CD4-positive, alpha-beta T cell treated with Interleukin-17A for 1 hour (primary cell): ENCODE data around the gene TUBB4A.
"Not testable (repeated sequence)": the region's sequence is repeated elsewhere in the genome, so short reads cannot be mapped to it uniquely, and the experiment has no call there.

Experiments
- DNase-seq: peaks from one replicate; pipeline ENCODE4 v3.0.0-alpha.2; 2020

Gene TUBB4A

DNA sequence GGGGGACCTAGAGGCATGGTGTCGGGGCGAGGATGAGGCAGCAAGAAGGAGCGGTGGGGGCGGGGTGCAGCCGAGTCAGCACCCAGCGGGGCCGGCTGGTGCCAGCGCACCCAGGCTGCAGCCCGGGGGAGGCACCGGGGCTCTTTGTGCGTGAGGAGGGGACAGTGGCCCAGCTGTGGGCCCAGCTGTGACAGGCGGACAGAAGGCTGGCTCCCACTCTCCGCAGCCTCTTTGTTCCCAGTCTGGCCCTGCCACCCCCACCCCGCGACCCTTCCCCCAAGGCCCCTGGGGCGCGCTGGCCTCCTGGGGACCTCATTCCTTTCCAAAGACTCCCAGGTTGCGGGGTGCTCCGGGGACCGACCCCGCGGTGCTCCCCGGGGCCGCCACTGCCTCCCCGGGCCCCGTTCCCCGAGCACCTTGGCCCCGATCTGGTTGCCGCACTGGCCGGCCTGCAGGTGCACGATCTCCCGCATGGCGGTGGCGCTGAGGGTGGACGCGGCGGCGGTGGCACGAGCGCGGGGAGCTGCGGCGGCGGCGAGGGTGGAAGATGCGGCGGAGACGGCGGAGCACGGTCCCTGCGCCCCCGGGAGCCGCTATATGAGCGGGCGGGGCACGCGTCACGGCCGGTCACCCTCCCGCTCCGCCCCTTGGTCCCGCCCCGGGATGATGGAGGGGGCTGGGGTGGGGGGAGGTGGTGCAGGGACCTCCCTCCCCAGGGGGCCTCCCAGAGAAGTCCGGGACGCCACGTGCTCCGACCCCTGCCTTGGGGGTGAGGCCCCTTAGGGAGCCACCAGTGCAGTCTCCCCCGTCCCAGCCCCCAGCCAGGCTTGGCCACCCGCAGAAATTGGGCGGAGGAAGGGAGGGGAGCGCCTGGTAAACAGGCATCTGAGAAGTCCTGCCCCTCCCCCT, at the start of gene TUBB4A:
Gene TUBB4A (minus strand): TSS at position 570 of the 909 bp plus-strand sequence. CDS start 97 bp downstream, at position 473.
- peak; percentile 38 for DNase-seq

DNA sequence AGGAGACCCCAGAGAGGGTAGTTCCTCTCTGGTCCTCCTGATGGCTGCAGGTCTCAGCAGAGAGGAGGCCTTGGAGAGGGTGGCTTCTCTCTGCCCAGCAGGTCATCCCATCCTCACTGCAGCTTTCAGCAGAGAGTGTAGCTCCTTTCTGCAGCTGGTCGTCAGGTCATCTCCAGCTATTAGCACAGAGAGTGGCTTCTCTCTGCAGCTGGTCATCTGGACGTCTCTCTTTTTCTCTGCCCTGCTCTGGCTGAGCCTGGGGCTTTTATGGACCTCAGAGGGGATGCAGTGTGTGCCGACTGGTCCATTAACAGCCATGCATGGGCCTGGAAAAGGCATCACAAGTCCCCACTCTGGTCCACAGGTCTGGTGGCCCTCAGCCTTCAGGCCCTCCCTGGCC, 49.0 kb upstream of the TUBB4A start:
- DNase-seq, result no peak

DNA sequence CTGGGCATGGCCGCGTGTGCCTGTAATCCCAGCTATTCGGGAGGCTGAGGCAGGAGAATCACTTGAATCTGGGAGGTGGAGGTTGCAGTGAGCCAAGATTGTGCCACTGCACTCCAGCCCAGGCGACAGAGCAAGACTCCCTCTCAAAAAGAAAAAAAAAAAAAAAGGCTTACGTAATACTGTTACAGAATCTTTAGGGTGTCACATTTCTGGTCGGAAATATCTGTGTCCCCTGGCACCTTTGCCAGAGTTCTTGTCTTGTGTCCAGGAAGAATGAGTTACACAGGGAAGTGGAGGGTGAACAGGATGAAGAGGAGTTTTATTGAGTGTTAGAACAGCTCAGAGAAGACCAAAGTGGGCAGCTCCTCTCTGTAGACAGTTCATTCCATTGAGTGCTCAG, 48.6 kb upstream of the TUBB4A start:
- DNase-seq, result not testable (repeated sequence)

DNA sequence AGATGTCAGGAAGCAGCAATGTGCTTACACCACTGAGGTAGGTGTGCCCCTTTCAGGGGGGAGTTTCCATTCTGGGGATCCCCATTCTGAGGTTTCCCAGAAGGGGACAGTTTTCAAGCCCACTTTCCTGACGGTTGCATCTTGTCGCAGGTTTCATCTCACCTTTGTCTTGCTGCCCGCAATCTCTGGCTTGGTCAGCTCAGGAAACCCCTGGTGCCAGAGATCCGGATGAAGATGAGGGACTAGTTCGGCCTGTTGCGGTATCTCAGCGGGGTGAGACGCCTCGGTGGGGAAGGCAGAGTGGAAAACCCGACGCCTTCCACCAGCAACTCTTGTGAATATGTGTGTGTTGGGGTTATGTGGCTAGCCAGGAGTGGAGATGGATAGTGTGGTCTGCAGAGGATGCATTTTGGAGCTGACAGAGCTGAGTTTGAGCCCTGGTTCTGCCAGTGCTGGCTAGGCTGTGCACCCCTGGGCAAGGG, 41.8 kb upstream of the TUBB4A start:
- peak; percentile 29 for DNase-seq

DNA sequence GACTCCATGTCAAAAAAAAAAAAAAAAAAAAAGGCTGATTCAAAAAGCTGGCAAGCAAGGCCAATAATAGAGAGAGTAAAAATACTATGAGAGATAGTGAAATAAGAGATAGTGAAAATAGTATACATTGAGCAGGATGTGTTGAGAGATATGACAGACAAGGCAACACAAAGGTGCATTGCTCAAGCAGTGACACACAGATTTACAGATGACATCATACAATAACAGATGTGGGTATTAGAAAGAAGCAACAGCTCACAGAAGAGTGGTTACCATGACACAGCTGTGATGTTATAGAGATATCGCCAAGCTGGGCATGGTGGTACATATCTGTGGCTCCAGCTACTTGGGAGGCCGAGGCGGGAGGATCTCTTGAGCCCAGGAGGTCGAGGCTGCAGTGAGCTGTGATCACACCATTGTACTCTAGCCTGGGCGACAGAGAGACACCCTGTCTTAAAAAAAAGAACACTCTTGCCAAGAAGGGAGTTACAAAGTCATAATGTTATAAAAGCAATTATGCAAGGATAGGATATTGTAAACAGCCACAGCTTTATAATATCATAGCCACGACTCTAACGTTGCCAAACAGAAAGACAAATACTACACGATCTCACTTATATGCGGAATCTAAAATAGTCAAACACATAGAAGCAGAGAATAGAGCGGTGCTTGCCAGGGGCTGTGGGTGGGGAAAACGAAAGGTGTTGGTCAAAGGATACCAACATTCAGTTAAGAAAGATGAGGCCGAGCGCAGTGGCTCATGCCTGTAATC, 39.0 kb upstream of the TUBB4A start:
- DNase-seq, result no peak

DNA sequence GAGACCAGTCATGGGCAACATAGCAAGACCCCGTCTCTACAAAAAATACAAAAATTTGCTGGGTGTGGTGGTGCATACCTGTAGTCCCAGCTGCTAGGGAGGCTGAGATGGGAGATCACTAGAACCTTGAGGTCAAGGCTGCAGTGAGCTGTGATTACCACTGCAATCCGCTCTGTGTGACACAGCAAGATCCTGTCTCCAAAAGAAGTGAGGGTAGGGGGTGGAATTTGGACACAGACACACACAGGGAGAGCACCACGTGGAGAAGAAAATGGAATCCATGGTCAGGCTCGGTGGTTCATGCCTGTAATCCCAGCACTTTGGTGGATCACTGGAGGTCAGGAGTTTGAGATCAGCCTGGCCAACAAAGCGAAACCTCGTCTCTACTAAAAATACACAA, 37.4 kb upstream of the TUBB4A start:
- DNase-seq, result no peak

DNA sequence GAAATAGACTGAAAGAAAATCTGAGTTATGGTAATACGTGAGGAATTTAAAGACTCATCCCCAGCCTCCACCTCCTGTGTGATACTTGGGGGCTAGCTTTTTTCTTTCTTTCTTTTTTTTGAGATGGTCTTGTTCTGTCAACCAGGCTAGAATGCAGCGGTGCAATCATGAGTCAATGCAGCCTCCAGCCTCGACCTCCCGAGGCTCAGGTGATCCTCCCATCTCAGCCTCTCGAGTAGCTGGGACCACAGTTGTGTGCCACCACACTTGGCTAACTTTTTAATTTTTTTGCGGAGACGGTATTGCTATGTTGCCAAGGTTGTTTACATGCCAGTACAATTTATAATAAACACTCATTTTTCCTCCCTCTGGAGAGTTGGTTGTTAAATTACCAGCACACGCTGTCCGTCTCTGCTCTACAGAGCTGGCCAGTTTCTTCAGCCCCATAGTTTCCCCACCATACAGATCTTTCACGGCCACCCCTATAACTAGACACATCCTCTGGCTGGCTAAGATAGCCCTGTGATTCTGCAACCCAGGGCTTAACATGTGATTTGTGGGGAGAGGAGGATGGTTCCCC, 33.5 kb upstream of the TUBB4A start:
- no peak for DNase-seq

DNA sequence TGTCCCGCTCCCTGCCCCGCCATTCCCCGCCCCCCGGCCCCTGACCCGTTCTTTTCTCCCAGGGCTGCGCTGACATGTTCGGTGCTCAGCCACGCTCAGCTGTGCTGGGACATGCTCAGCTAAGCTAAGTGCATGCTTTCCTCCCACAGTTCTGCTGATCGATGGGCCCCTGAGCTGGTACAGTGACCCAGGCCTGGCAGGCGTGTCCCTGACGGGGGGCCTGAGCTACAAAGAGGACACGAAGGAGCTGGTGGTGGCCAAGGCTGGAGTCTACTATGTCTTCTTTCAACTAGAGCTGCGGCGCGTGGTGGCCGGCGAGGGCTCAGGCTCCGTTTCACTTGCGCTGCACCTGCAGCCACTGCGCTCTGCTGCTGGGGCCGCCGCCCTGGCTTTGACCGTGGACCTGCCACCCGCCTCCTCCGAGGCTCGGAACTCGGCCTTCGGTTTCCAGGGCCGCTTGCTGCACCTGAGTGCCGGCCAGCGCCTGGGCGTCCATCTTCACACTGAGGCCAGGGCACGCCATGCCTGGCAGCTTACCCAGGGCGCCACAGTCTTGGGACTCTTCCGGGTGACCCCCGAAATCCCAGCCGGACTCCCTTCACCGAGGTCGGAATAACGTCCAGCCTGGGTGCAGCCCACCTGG, 32.5 kb upstream of the TUBB4A start:
- no peak for DNase-seq

DNA sequence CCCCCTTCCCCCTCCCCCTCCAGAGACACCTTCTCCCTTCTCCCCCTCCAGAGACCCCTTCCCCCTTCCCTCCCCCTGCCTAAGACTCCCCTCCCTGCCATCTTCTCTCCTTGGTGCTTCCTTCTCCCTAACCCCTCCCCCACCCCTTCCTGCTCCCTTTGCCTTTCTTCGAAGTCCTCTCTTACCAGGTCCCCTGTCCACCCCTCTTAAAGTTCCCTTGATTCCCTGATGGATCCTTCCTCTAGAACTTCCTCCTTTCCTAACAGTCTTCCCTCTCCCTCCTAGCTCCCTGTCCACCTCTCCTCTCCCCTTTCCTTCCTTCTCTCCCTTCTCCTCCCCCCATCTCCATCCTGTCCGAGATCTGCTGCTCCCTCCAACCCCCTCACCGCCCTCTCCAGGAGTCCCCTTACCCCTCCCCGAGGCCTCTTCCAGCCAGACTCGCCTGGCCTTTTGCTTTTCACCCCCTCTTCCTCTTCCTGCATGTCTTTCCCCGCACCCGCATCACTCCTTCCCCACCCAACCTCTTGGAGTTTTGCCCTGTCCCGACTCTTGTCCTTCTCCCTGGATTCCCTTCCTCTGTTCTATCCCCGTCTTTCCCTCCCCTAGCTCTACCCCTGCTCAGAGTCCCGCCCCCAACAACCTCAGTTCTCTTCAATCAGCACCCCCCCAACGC, 31.8 kb upstream of the TUBB4A start:
- DNase-seq, result no peak

DNA sequence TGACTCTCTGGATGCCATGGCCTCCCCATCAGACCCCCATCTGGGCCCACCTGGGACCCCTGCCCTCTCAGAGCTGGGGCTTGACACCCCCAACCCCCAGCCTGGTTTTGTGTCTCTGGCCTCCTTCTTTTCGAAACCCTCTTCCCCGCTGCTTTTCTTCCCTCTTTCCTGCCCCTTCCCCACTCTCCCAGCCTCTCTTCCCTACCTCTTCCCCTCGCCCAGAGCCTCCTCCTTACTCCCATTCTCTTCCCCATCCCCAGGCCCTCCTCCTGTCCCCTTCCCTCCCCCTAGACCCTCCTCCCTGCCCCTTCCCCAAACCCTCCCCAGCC, 30.9 kb upstream of the TUBB4A start:
- DNase-seq, result no peak

DNA sequence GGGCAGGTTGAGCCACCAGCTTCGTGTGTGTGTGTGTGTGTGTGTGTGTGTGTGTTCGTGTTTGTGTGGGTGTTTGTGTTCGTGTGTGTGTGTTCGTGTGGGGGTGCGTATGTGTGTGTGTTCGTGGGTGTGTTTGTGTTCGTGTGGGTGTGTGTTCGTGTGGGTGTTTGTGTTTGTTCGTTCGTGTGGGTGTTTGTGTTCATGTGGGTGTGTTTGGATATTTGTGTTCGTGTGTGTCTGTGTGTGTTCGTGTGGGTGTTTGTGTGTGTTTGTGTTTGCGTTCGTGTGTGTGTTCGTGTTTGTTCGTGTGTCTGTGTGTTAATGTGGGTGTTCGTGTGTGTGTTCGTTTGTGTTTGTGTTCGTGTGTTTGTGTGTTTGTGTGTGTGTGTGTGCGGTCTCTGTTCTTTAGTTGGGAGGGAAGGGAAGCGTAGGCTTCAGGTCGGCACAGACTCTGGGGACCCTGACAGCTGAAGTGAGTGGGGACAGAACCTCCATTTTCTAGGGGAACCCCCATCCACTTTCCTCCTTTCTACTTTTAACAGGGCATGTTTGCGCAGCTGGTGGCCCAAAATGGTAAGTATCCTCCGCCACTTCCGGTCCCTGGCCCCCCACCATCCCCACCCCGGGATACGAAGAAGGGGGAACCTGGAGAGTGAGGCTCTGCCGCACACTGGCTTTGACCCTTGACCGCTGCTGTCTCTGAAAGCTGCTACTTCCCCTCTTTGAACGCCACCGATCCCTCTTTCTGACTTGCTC, 30.3 kb upstream of the TUBB4A start:
- peak; percentile 59 for DNase-seq

DNA sequence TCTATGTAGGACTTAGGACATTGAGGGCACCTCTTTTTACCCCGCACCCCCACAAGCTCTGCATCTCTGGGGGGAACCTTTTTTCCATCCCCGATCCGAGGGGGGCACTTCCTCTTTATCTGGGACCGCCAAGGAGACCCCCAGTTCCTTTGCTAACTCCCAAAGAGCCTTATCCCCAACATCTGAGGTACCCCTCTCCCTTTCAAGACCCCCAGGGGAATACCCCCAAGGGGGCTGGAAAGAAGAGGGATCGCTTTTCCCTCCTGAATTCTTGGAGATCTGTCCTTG, 29.8 kb upstream of the TUBB4A start:
- no peak for DNase-seq

DNA sequence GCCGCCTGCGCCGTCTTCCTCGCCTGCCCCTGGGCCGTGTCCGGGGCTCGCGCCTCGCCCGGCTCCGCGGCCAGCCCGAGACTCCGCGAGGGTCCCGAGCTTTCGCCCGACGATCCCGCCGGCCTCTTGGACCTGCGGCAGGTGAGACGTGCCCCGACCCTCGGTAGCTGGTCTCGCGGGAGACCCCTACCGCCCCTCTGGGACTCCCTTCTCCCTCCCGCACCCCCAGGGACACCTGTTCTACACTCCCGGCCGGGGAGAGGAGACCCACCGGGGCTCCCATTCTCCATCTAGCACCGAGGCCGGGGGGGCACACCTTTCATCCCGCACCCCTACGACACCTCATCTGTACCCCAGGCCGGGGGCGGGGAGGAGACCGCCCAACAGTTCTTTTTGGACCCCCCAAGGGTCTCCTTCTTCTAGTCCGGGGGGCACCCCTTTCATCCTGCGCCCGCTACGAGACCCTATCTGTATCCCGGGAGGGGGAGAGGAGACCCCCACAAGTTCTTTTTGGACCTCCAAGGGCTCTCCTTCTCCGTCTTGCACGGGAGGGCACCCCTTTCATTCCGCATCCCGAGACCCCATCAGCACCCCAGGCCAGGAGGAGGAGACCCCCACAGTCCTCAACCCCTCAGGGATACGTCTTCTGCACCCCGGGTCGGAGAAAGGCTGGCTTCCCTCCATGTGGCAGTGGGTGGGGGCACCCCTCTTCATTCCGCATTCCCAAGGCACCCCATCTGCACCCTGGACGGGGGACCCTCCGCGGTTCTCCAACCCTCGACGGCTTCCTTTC, 29.2 kb upstream of the TUBB4A start:
- DNase-seq, result no peak

DNA sequence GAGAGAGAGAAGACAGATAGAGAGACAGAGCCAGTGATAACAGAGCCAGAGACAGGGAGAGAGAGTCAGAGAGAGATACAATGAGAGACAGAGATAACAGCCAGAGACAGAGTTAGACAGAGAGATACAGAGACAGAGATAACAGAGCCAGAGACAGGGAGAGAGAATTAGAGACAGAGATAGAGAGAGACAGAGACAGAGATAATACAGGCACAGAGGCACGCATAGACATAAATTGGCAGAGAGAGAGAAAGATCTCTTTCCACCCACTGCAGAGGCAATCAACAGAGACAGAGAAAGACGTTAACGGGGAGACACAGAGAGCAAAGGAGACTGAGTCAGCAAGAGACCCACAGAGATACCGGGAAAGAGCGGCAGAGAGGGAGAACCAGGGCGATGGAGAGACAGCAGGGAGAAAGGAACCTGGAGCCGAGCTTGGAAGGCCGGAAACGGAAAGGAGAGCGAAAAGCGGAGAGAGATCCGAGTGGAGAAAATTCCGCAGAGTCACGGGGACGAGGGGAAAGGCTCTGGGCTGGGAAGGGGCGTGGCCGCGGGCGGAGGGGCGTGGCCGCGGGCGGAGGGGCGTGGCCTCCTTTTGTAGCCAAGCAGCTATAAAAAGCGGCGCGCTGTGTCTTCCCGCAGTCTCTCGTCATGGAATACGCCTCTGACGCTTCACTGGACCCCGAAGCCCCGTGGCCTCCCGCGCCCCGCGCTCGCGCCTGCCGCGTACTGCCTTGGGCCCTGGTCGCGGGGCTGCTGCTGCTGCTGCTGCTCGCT, 28.5 kb upstream of the TUBB4A start, which contains the start of gene TNFSF9:
Gene TNFSF9 (plus strand): TSS at position 641 of the 777 bp plus-strand sequence. CDS start 11 bp downstream, at position 652.
- DNase-seq, result peak; percentile 89

DNA sequence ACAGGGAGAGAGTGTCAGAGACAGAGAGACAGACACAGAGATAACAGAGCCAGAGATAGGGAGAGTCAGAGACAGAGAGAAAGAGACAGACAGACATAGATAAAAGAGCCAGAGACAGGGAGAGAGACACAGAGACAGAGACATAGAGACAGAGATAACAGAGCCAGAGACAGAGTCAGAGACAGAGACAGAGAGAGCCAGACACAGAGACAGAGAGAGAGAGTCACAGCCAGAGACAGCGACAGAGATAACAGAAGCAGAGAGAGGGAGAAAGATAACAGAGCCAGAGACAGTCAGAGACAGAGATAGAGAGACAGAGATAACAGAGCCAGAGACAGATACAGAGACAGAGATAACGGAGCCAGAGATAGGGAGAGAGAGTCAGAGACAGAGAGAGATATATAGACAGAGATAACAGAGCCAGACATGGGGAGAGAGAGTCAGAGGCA, 27.9 kb upstream of the TUBB4A start:
- no peak for DNase-seq

DNA sequence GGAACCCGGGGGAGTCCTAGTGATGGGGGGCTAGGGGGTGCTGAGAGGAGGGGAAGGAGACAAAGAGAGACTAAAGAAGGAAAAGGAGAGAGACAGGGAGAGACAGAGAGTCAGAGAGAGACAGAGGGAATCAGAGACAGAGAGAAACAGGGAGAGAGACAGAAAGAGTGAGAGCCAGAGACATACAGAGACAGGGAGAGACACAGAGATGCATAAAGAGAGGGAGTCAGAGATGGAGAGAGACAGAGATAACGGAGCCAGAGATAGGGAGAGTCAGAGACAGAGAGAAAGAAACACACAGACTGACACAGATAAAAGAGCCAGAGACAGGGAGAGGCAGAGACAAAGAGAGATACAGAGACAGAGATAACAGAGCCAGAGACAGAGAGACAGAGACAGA, 27.2 kb upstream of the TUBB4A start:
- no peak for DNase-seq

DNA sequence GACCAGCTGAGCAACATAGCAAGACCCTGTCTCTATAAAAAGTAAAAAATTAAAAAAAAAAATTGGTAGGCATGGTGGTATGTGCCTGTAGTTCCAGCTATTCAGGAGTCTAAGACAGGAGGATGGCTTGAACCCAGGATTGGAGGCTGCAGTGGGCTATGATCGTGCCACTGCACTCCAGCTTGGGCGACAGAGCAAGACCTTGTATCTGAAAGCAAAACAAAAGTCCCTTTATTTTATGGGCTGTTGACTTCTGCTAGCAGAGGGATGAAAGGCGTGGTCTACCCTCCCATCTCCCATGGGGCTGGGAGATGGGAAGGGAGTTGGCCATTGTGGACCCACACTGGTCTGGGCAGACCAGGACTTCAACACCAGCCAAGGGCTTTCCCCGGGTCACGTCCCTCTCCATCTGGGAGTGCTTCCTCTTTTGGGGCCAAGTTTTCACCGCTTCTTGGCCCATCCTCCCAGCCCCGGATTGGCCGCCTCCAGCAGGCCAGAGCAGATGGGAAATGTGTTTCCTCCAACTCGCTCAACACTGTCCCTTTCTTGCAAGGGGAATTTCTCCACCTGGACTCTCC, 26.5 kb upstream of the TUBB4A start:
- DNase-seq, result no peak

DNA sequence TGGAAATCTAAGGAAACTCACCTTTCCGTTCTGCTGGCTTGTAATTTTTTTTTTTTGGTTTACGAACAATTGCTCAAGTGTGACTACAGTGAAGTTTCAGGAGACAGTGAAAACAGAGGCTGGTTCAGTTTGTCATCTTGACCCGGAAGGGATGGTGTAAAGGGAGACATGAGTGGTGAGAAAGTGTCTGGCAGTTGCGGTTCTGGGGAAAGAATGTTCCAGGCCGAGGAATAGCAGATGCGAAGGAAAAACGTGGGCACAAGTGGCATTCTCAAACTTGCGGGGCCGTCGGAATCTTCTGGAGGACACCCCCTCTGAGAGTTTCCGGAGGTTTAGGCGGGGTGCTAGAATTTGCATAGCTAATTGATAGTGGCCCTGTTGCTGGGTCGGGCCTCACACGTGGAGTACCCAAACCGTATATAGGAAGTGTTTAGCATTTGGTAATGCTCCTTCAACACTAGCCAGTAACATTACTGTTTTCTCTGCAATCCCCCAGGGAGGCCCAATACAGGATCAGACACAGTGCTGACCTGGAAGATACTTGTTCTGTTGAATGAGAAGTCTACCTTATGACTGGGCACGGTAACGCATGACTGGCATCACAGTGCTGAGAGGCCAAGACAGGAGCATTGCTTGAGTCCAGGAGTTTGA, 25.9 kb upstream of the TUBB4A start:
- DNase-seq, result no peak

DNA sequence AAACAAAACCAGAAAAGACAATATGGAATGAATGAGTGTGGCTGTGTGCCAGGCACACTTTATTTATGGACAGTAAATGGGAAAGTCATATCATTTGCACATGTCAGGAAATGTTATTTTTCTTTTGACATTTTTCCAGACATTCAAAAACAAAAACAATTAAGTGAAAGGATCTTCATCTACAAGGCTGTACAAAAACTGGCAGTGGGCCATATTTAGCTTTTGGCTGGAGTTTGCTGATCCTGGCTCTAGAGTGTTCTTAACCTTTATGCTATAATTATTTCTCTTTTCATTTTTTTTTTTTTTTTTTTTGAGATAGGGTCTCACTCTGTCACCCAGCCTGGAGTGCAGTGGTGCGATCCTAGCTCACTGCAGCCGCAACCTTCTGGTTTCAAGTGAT, 22.2 kb upstream of the TUBB4A start:
- no peak for DNase-seq
